H1 (cell line): ENCODE data around the gene OR9G4.

Experiments used
- CREB1 ChIP-seq: IDR thresholded peaks from 2 replicates; pipeline ENCODE4 v1.6.1; 2012; ENCODE audit warnings: inconsistent platforms
- EGR1 ChIP-seq: IDR thresholded peaks from 2 replicates; pipeline ENCODE4 v1.6.1; 2011; ENCODE audit warnings: low read depth, low read length, borderline replicate concordance
- EP300 ChIP-seq, 2 experiments: IDR thresholded peaks; 1 replicate in 1 of 2; 2 replicates in 1 of 2; pipeline ENCODE4 v1.6.1; 2011 to 2012; ENCODE audit warnings: low read depth in 2 of 2, low read length in 2 of 2, mild to moderate bottlenecking in 2 of 2, borderline replicate concordance in 1 of 2, inconsistent platforms in 1 of 2, moderate library complexity in 1 of 2
- EZH2 ChIP-seq: fragments of 200-600 bp; sonication (generic); IDR thresholded peaks from 2 replicates; pipeline ENCODE4 v1.7.1; 2012; ENCODE audit warnings: low read depth, mild to moderate bottlenecking, moderate library complexity, low read length, inconsistent platforms; ENCODE audit not compliant: severe bottlenecking
- GTF2F1 ChIP-seq: IDR thresholded peaks from 2 replicates; pipeline ENCODE4 v1.6.1; 2012; ENCODE audit warnings: low read depth, low read length, improper control_type of control experiment, borderline replicate concordance
- JUND ChIP-seq: IDR thresholded peaks from 2 replicates; pipeline ENCODE4 v1.6.1; 2011; ENCODE audit warnings: mild to moderate bottlenecking, improper control_type of control experiment, low read length
- KDM1A ChIP-seq: fragments of 200-600, 300-600 bp; sonication (generic); IDR thresholded peaks from 2 replicates; pipeline ENCODE4 v1.7.1; 2016; ENCODE audit warnings: mild to moderate bottlenecking, low read length, borderline replicate concordance
- POLR2A ChIP-seq, 2 experiments: IDR thresholded peaks; 1 replicate in 1 of 2; 2 replicates in 1 of 2; pipeline ENCODE4 v1.6.1; 2011; ENCODE audit warnings: low read depth in 2 of 2, low read length in 2 of 2, mild to moderate bottlenecking in 2 of 2; ENCODE audit errors: control extremely low read depth in 1 of 2
- RAD21 ChIP-seq, 2 experiments: IDR thresholded peaks in 1 of 2; conservative IDR thresholded peaks in 1 of 2; 2 replicates each; pipeline ENCODE4 v1.6.1; 2011; ENCODE audit warnings: low read depth in 2 of 2, low read length in 2 of 2, improper control_type of control experiment in 1 of 2, inconsistent platforms in 1 of 2, mild to moderate bottlenecking in 1 of 2, moderate library complexity in 1 of 2
- TF ChIP-seq, protein P1 (sequence below), 3 experiments: IDR thresholded peaks; 1 replicate in 2 of 3; 2 replicates in 1 of 3; pipeline versions ENCODE4 v1.5.1 to v1.6.1; 2011; ENCODE audit warnings: low read length in 3 of 3, mild to moderate bottlenecking in 3 of 3, inconsistent platforms in 2 of 3, low read depth in 1 of 3, moderate library complexity in 1 of 3; ENCODE audit not compliant: insufficient read depth in 1 of 3; ENCODE audit errors: control extremely low read depth in 1 of 3

DNA sequence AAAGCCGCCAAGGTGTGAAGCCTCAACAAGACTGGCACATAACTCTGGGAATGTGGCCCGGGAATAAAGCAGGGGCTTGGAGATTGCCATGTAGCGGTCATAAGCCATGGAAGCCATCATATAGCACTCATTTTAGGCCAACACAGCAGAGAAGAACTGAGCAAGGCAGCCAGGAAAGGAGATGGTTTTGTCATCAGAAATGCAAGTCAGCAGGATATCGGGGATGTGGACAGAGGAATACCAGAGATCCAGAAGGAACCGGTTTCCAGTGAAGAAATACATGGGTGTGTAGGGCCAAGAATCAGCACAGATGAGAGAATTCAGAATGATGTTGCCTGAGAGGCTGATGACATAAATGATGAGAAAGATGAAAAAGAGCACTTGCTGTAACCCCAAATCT lies 3.0 kb upstream of the OR9G4 start:
- TF ChIP-seq EGR1: no peak
- TF ChIP-seq EP300 (IDR thresholded peaks at IDR 0.05; ENCODE audit: borderline replicate concordance in 1 of 2, low read depth in 2 of 2, low read length in 2 of 2): no peak
- TF ChIP-seq, protein P1, sequence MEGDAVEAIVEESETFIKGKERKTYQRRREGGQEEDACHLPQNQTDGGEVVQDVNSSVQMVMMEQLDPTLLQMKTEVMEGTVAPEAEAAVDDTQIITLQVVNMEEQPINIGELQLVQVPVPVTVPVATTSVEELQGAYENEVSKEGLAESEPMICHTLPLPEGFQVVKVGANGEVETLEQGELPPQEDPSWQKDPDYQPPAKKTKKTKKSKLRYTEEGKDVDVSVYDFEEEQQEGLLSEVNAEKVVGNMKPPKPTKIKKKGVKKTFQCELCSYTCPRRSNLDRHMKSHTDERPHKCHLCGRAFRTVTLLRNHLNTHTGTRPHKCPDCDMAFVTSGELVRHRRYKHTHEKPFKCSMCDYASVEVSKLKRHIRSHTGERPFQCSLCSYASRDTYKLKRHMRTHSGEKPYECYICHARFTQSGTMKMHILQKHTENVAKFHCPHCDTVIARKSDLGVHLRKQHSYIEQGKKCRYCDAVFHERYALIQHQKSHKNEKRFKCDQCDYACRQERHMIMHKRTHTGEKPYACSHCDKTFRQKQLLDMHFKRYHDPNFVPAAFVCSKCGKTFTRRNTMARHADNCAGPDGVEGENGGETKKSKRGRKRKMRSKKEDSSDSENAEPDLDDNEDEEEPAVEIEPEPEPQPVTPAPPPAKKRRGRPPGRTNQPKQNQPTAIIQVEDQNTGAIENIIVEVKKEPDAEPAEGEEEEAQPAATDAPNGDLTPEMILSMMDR (IDR thresholded peaks at IDR 0.05; ENCODE audit: control extremely low read depth in 1 of 3, insufficient read depth in 1 of 3, low read depth in 1 of 3, low read length in 3 of 3): no peak
- no peak for TF ChIP-seq EZH2
- no peak for TF ChIP-seq RAD21 (IDR thresholded peaks at IDR 0.05 in 1 of 2, conservative IDR thresholded peaks at IDR 0.05 in 1 of 2; ENCODE audit: low read depth in 2 of 2, low read length in 2 of 2)
- TF ChIP-seq GTF2F1: no peak
- TF ChIP-seq CREB1: no peak
- no peak for TF ChIP-seq JUND
- TF ChIP-seq KDM1A: no peak
- TF ChIP-seq POLR2A (IDR thresholded peaks at IDR 0.05; ENCODE audit: control extremely low read depth in 1 of 2, low read depth in 2 of 2, low read length in 2 of 2): no peak
